ENCODE data around the gene IL21.
A peak's percentile ranks its signal among the peaks of the same experiment; 100 is the strongest.
"Not testable (repeated sequence)": the region's sequence is repeated elsewhere in the genome, so short reads cannot be mapped to it uniquely, and the experiment has no call there.

IL21 gene

GRCh38 chr4:122577808-122578781 lies 42.8 kb downstream of the IL21 start:
- DNase-seq (ENCODE audit: low read depth) = peak; percentile 42

- no peak for DNase-seq (ENCODE audit: low read depth)
These were observed 43.7 kb downstream of the IL21 start for GRCh38 chr4:122577189-122577553.

- DNase-seq (ENCODE audit: low read depth) = no peak
These were observed 44.3 kb downstream of the IL21 start for GRCh38 chr4:122576261-122577188.

GRCh38 chr4:122574347-122574746 lies 46.5 kb downstream of the IL21 start:
- DNase-seq (ENCODE audit: low read depth) = not testable (repeated sequence)

- no peak for DNase-seq (ENCODE audit: low read depth)
These were observed 58.4 kb downstream of the IL21 start for GRCh38 chr4:122562449-122562848.
